Type B pancreatic cell (in vitro differentiated cells): ENCODE results near the gene MAP4K1. TPM values are rescaled to one million over a fixed set of nuclear protein-coding genes. Genes with fewer than 3 reads are reported as not detected.
"Not testable (repeated sequence)": the region's sequence is repeated elsewhere in the genome, so short reads cannot be mapped to it uniquely, and the experiment has no call there.

ENCODE experiments used
- DNase-seq: peaks from one replicate; pipeline ENCODE4 v3.0.0; 2021; ENCODE audit warnings: mixed read lengths; ENCODE audit not compliant: unreplicated experiment; ENCODE audit errors: extremely low spot score
- H3K27ac Mint-ChIP-seq: 2 replicates; pipeline ENCODE4 v1.8.0; 2021; ENCODE audit warnings: mild to moderate bottlenecking, mixed read lengths
- H3K27me3 Mint-ChIP-seq: 2 replicates; pipeline ENCODE4 v1.8.0; 2021; ENCODE audit warnings: mixed read lengths
- H3K36me3 Mint-ChIP-seq: 2 replicates; pipeline ENCODE4 v1.8.0; 2021; ENCODE audit warnings: mixed read lengths
- H3K4me1 Mint-ChIP-seq: one replicate; pipeline ENCODE4 v1.8.0; 2021; ENCODE audit warnings: mixed read lengths; ENCODE audit not compliant: unreplicated experiment
- H3K4me3 Mint-ChIP-seq: 2 replicates; pipeline ENCODE4 v1.8.0; 2021; ENCODE audit warnings: mild to moderate bottlenecking, mixed read lengths
- H3K9me3 Mint-ChIP-seq: 2 replicates; pipeline ENCODE4 v1.8.0; 2021; ENCODE audit warnings: mixed read lengths
- CTCF ChIP-seq: fragments of 200-600 bp; sonication (generic); conservative IDR thresholded peaks from 2 replicates; pipeline ENCODE4 v1.5.0; 2021; ENCODE audit warnings: antibody characterized with exemption, mild to moderate bottlenecking
- total RNA-seq: library from RNA; stranded (reverse); gene quantifications from 2 replicates; pipeline ENCODE4 v1.2.1, GENCODE V29; 2021; ENCODE audit warnings: low replicate concordance

The MAP4K1 gene
- total RNA-seq, 1 donor from 2014 or later, result 2.4 TPM

GRCh38 chr19:38583219-38583984 is 34.4 kb downstream of the MAP4K1 start:
- Mint-ChIP-seq H3K4me1 (no peaks in the 10 kb centered on the region), H3K4me3 (no peak overlapping the region), H3K27me3 (no peaks in the 10 kb centered on the region), H3K27ac (no peak overlapping the region), H3K36me3 (no peaks in the 10 kb centered on the region), H3K9me3 (no peaks in the 10 kb centered on the region)
- no peak for TF ChIP-seq CTCF
- DNase-seq, result no peak

GRCh38 chr19:38580080-38580479 is 37.7 kb downstream of the MAP4K1 start:
- TF ChIP-seq CTCF, result no peak
- H3K27ac Mint-ChIP-seq, result no peak overlapping the region
- H3K36me3 Mint-ChIP-seq, result no peaks in the 10 kb centered on the region
- H3K9me3 Mint-ChIP-seq, result no peaks in the 10 kb centered on the region
- H3K4me3 Mint-ChIP-seq, result no peak overlapping the region
- no peaks in the 10 kb centered on the region for H3K27me3 Mint-ChIP-seq
- H3K4me1 Mint-ChIP-seq, result no peaks in the 10 kb centered on the region
- no peak for DNase-seq

GRCh38 chr19:38579304-38579703 is 38.4 kb downstream of the MAP4K1 start:
- not testable (repeated sequence) for DNase-seq, H3K27me3 Mint-ChIP-seq, H3K4me1 Mint-ChIP-seq, H3K9me3 Mint-ChIP-seq, H3K36me3 Mint-ChIP-seq, H3K27ac Mint-ChIP-seq, H3K4me3 Mint-ChIP-seq

- Mint-ChIP-seq H3K27me3 (no peaks in the 10 kb centered on the region), H3K4me3 (no peak overlapping the region)
Observed at GRCh38 chr19:38577826-38578225, 39.9 kb downstream of the MAP4K1 start.

GRCh38 chr19:38571682-38572081 is 46.1 kb downstream of the MAP4K1 start:
- H3K9me3 Mint-ChIP-seq, result no peaks in the 10 kb centered on the region
- peaks cover 3% of the 10 kb centered on the region for H3K27me3 Mint-ChIP-seq
- no peaks in the 10 kb centered on the region for H3K36me3 Mint-ChIP-seq
- TF ChIP-seq CTCF, result no peak
- no peak overlapping the region for H3K27ac Mint-ChIP-seq
- no peaks in the 10 kb centered on the region for H3K4me1 Mint-ChIP-seq
- no peak overlapping the region for H3K4me3 Mint-ChIP-seq
- no peak for DNase-seq

More at GRCh38 chr19:38577826-38578225, 39.9 kb downstream of the MAP4K1 start:
- TF ChIP-seq CTCF, result no peak
- Mint-ChIP-seq H3K4me1 (no peaks in the 10 kb centered on the region), H3K9me3 (no peaks in the 10 kb centered on the region), H3K36me3 (no peaks in the 10 kb centered on the region), H3K27ac (no peak overlapping the region)
- DNase-seq, result no peak

- H3K36me3 Mint-ChIP-seq, result no peaks in the 10 kb centered on the region
- TF ChIP-seq CTCF, result no peak
- no peak overlapping the region for H3K27ac Mint-ChIP-seq
- no peak for DNase-seq
- H3K4me3 Mint-ChIP-seq, result no peak overlapping the region
- peaks cover 3% of the 10 kb centered on the region for H3K27me3 Mint-ChIP-seq
- no peaks in the 10 kb centered on the region for H3K9me3 Mint-ChIP-seq
- H3K4me1 Mint-ChIP-seq, result no peaks in the 10 kb centered on the region
Observed at GRCh38 chr19:38569368-38569983, 48.3 kb downstream of the MAP4K1 start.
